Trophoblast cell (in vitro differentiated cells and primary cell): ENCODE results near the gene ZC3H7B.

ENCODE experiments used
- DNase-seq, 2 donors: peaks; one replicate each; pipeline ENCODE4 v3.0.0-alpha.2; 2016
- H2AFZ ChIP-seq: 2 replicates; pipeline ENCODE4 v1.6.1; 2013; ENCODE audit warnings: low read length, moderate library complexity, mild to moderate bottlenecking; ENCODE audit not compliant: insufficient read depth, poor library complexity
- H2AK5ac ChIP-seq: 2 replicates; pipeline ENCODE4 v1.6.1; 2013; ENCODE audit warnings: mild to moderate bottlenecking, low read length
- H2BK120ac ChIP-seq: 2 replicates; pipeline ENCODE4 v1.6.1; 2013; ENCODE audit warnings: low read length, mild to moderate bottlenecking, moderate library complexity; ENCODE audit not compliant: insufficient read depth, poor library complexity
- H2BK12ac ChIP-seq: 2 replicates; pipeline ENCODE4 v1.6.1; 2013; ENCODE audit warnings: mild to moderate bottlenecking, low read length, moderate library complexity
- H2BK5ac ChIP-seq: 2 replicates; pipeline ENCODE4 v1.6.1; 2013; ENCODE audit warnings: low read length, low read depth, moderate library complexity, mild to moderate bottlenecking; ENCODE audit not compliant: poor library complexity
- H3K14ac ChIP-seq: 2 replicates; pipeline ENCODE4 v1.6.1; 2013; ENCODE audit warnings: mild to moderate bottlenecking, low read length
- H3K18ac ChIP-seq: 2 replicates; pipeline ENCODE4 v1.6.1; 2013; ENCODE audit warnings: mild to moderate bottlenecking, low read length
- H3K23ac ChIP-seq: 2 replicates; pipeline ENCODE4 v1.6.1; 2013; ENCODE audit warnings: low read length
- H3K27ac ChIP-seq: 2 replicates; pipeline ENCODE4 v1.5.1; 2013; ENCODE audit warnings: low read depth, mild to moderate bottlenecking, inconsistent platforms, low read length, moderate library complexity
- H3K27me3 ChIP-seq: 2 replicates; pipeline ENCODE4 v1.6.1; 2013; ENCODE audit warnings: inconsistent platforms, mild to moderate bottlenecking, low read length, moderate library complexity; ENCODE audit not compliant: insufficient read depth
- H3K36me3 ChIP-seq, 2 experiments: 1 replicate in 1 of 2; 2 replicates in 1 of 2; pipeline ENCODE4 v1.6.1; 2013; ENCODE audit warnings: low read length in 2 of 2, mild to moderate bottlenecking in 2 of 2, moderate library complexity in 1 of 2; ENCODE audit not compliant: insufficient read depth in 2 of 2, control insufficient read depth in 1 of 2
- H3K4ac ChIP-seq: 2 replicates; pipeline ENCODE4 v1.6.1; 2013; ENCODE audit warnings: low read depth, mild to moderate bottlenecking, low read length, moderate library complexity
- H3K4me1 ChIP-seq, 2 experiments: 1 replicate in 1 of 2; 2 replicates in 1 of 2; pipeline ENCODE4 v1.6.1; 2013; ENCODE audit warnings: low read length in 2 of 2, mild to moderate bottlenecking in 2 of 2, moderate library complexity in 1 of 2; ENCODE audit not compliant: insufficient read depth in 2 of 2, control insufficient read depth in 1 of 2
- H3K4me2 ChIP-seq: 2 replicates; pipeline ENCODE4 v1.6.1; 2013; ENCODE audit warnings: inconsistent platforms, mild to moderate bottlenecking, low read length, moderate library complexity
- H3K4me3 ChIP-seq: 2 replicates; pipeline ENCODE4 v1.5.1; 2013; ENCODE audit warnings: mild to moderate bottlenecking, low read depth, low read length, inconsistent platforms
- H3K79me1 ChIP-seq: one replicate; pipeline ENCODE4 v1.6.1; 2013; ENCODE audit warnings: low read length
- H3K79me2 ChIP-seq: 2 replicates; pipeline ENCODE4 v1.6.1; 2013; ENCODE audit warnings: low read length, mild to moderate bottlenecking; ENCODE audit not compliant: control insufficient read depth, insufficient read depth, poor library complexity
- H3K9ac ChIP-seq: 2 replicates; pipeline ENCODE4 v1.6.1; 2013; ENCODE audit warnings: mild to moderate bottlenecking, low read length
- H3K9me3 ChIP-seq: 2 replicates; pipeline ENCODE4 v1.6.1; 2013; ENCODE audit warnings: low read depth, mild to moderate bottlenecking, control low read depth, inconsistent platforms, low read length; ENCODE audit not compliant: insufficient read depth
- H4K12ac ChIP-seq: 2 replicates; pipeline ENCODE4 v1.6.1; 2013; ENCODE audit warnings: low read depth, mild to moderate bottlenecking, low read length, moderate library complexity
- H4K8ac ChIP-seq: 2 replicates; pipeline ENCODE4 v1.6.1; 2013; ENCODE audit warnings: low read depth, mild to moderate bottlenecking, low read length, moderate library complexity
- H4K91ac ChIP-seq: one replicate; pipeline ENCODE4 v1.6.1; 2013; ENCODE audit warnings: low read depth, mild to moderate bottlenecking, low read length, moderate library complexity
- WGBS: extraction: QIAGEN DNeasy Blood & Tissue Kit; methylation state at CpG from one replicate; pipeline ENCODE4 v1.1.7; 2013; ENCODE audit warnings: missing lambda C conversion rate; ENCODE audit not compliant: insufficient read length, insufficient coverage; ENCODE audit errors: extremely low coverage; 5-methylcytosine and 5-hydroxymethylcytosine counted together

The ZC3H7B gene

GRCh38 chr22:41350087-41350486 is 48.8 kb downstream of the ZC3H7B start:
- Histone ChIP-seq H2BK5ac (no peak overlapping the region), H3K4me1 (peaks cover 0 to 6% of the 10 kb centered on the region in 2 experiments), H2AK5ac (no peak overlapping the region), H3K23ac (no peak overlapping the region), H4K12ac (no peak overlapping the region), H3K36me3 (peaks cover 69 to 81% of the 10 kb centered on the region in 2 experiments), H3K4me3 (no peak overlapping the region), H4K8ac (no peak overlapping the region), H2BK120ac (no peak overlapping the region), H3K27ac (no peak overlapping the region), H2BK12ac (no peak overlapping the region), H3K4me2 (no peak overlapping the region), H3K14ac (no peak overlapping the region), H3K79me2 (no peaks in the 10 kb centered on the region), H3K4ac (no peak overlapping the region), H4K91ac (no peak overlapping the region), H3K79me1 (peaks cover 2% of the 10 kb centered on the region), H2AFZ (no peak overlapping the region), H3K18ac (no peak overlapping the region), H3K9ac (no peak overlapping the region), H3K27me3 (no peaks in the 10 kb centered on the region), H3K9me3 (peaks cover 7% of the 10 kb centered on the region)
- WGBS, result no CpG with 5 or more reads among the region's 4 CpGs
- DNase-seq, result no peak

- H3K9me3 ChIP-seq, result peaks cover 7% of the 10 kb centered on the region
- DNase-seq, result no peak
- H3K14ac ChIP-seq, result no peak overlapping the region
- H3K23ac ChIP-seq, result no peak overlapping the region
- no peak overlapping the region for H4K12ac ChIP-seq
- no peak overlapping the region for H2BK12ac ChIP-seq
- no CpG with 5 or more reads among the region's 5 CpGs for WGBS
- no peaks in the 10 kb centered on the region for H3K27me3 ChIP-seq
- no peak overlapping the region for H3K4me2 ChIP-seq
- H3K79me2 ChIP-seq, result no peaks in the 10 kb centered on the region
- H3K4me1 ChIP-seq, result peaks cover 0 to 6% of the 10 kb centered on the region in 2 experiments
- no peak overlapping the region for H2BK120ac ChIP-seq
- H2BK5ac ChIP-seq, result no peak overlapping the region
- no peak overlapping the region for H4K91ac ChIP-seq
- H3K18ac ChIP-seq, result peak overlapping the region; percentile 34
- H2AK5ac ChIP-seq, result no peak overlapping the region
- H3K4me3 ChIP-seq, result no peak overlapping the region
- no peak overlapping the region for H3K27ac ChIP-seq
- H2AFZ ChIP-seq, result no peak overlapping the region
- H4K8ac ChIP-seq, result no peak overlapping the region
- H3K4ac ChIP-seq, result no peak overlapping the region
- no peak overlapping the region for H3K9ac ChIP-seq
- H3K36me3 ChIP-seq, result peaks cover 73 to 84% of the 10 kb centered on the region in 2 experiments
- peaks cover 2% of the 10 kb centered on the region for H3K79me1 ChIP-seq
Observed at GRCh38 chr22:41351011-41351410, 49.7 kb downstream of the ZC3H7B start.

DNA sequence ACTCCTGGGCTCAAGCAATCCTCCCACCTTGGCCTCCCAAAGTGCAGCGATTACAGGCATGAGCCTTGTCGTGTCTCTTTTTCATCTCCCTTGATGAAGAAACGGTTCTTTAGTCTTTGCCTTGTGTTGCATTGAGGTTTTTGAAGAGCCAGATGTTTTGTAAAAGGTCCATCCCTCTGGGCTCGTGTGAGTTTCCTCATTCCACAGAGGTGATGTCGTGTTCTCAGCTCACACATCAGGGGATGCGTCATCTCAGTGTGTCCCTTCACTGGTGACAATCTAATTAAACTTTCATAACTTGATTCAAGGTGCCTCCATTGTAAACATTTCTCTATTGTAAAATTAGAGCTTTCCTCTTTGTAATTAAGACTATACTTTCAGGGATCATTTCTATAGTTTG is 50.7 kb downstream of the ZC3H7B start:
- Histone ChIP-seq H3K9me3 (peaks cover 7% of the 10 kb centered on the region), H3K27me3 (no peaks in the 10 kb centered on the region)
- WGBS, result no CpG with 5 or more reads among the region's 6 CpGs

GRCh38 chr22:41353862-41354575 is 52.7 kb downstream of the ZC3H7B start:
- Histone ChIP-seq H2BK5ac (no peak overlapping the region), H2BK120ac (no peak overlapping the region), H4K91ac (no peak overlapping the region), H4K12ac (no peak overlapping the region), H2AK5ac (no peak overlapping the region), H3K4ac (no peak overlapping the region), H3K23ac (no peak overlapping the region), H3K14ac (no peak overlapping the region), H3K27me3 (no peaks in the 10 kb centered on the region), H3K9me3 (peaks cover 5% of the 10 kb centered on the region), H3K4me2 (no peak overlapping the region), H3K27ac (no peak overlapping the region), H3K9ac (no peak overlapping the region), H3K36me3 (peaks cover 69 to 81% of the 10 kb centered on the region in 2 experiments), H3K79me1 (peaks cover 2% of the 10 kb centered on the region), H4K8ac (no peak overlapping the region), H3K79me2 (no peaks in the 10 kb centered on the region), H3K4me3 (no peak overlapping the region), H2AFZ (no peak overlapping the region), H3K18ac (no peak overlapping the region), H2BK12ac (no peak overlapping the region), H3K4me1 (peaks cover 0 to 6% of the 10 kb centered on the region in 2 experiments)
- no CpG with 5 or more reads among the region's 10 CpGs for WGBS
- DNase-seq, result no peak

More for the DNA sequence above, 50.7 kb downstream of the ZC3H7B start:
- H4K8ac ChIP-seq, result no peak overlapping the region
- H2BK12ac ChIP-seq, result no peak overlapping the region
- H3K18ac ChIP-seq, result no peak overlapping the region
- H3K14ac ChIP-seq, result no peak overlapping the region
- H3K4me1 ChIP-seq, result peaks cover 0 to 6% of the 10 kb centered on the region in 2 experiments
- H3K27ac ChIP-seq, result peak overlapping the region; percentile 12
- no peak overlapping the region for H3K23ac ChIP-seq
- H3K4me2 ChIP-seq, result no peak overlapping the region
- no peak overlapping the region for H2BK5ac ChIP-seq
- DNase-seq, result peak; percentile 53 to 82
- no peak overlapping the region for H4K91ac ChIP-seq
- peaks cover 2% of the 10 kb centered on the region for H3K79me1 ChIP-seq
- no peak overlapping the region for H2BK120ac ChIP-seq
- H3K4me3 ChIP-seq, result no peak overlapping the region
- H3K4ac ChIP-seq, result no peak overlapping the region
- H4K12ac ChIP-seq, result no peak overlapping the region
- no peak overlapping the region for H3K9ac ChIP-seq
- H2AFZ ChIP-seq, result no peak overlapping the region
- peaks cover 75 to 84% of the 10 kb centered on the region in 2 experiments for H3K36me3 ChIP-seq
- H3K79me2 ChIP-seq, result no peaks in the 10 kb centered on the region
- H2AK5ac ChIP-seq, result no peak overlapping the region
